Hepatocyte (in vitro differentiated cells): ENCODE data around the gene GRID2.

Experiments
- EZH2 ChIP-seq: fragments of 200-600 bp; sonication (generic); IDR thresholded peaks from 2 replicates; pipeline ENCODE4 v1.6.1; 2016; ENCODE audit warnings: antibody characterized with exemption, mild to moderate bottlenecking, borderline replicate concordance
- EZH2phosphoT487 ChIP-seq: fragments of 200-600 bp; sonication (generic); IDR thresholded peaks from one replicate; pipeline ENCODE4 v1.6.1; 2018; ENCODE audit warnings: antibody characterized with exemption, mild to moderate bottlenecking, low read depth, moderate library complexity; ENCODE audit not compliant: unreplicated experiment, severe bottlenecking
- TF ChIP-seq, protein P1 (sequence below): fragments of 200-600 bp; sonication (generic); IDR thresholded peaks from 2 replicates; pipeline ENCODE4 v1.5.1; 2016; ENCODE audit warnings: antibody characterized with exemption, mild to moderate bottlenecking; ENCODE audit not compliant: poor library complexity

DNA sequence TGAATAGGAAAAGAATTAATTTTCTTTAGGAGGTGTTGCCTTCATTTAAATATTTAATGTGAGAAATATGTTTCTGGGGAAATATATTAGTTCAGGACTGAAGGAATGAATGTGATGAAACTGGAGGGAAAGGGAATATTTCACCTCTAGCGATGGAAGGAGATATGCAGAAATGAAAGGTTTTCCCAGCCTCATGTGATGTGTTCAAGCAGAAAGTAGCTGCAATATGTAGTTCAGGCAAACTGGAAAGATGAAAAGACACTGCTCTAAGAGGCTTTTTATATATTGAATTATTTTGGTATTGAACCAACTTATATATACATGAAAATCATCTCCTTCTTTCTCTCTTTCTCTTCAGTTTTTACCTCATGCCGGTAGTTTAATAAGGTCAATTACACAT lies 3.4 kb downstream of the GRID2 start:
- TF ChIP-seq, protein P1, sequence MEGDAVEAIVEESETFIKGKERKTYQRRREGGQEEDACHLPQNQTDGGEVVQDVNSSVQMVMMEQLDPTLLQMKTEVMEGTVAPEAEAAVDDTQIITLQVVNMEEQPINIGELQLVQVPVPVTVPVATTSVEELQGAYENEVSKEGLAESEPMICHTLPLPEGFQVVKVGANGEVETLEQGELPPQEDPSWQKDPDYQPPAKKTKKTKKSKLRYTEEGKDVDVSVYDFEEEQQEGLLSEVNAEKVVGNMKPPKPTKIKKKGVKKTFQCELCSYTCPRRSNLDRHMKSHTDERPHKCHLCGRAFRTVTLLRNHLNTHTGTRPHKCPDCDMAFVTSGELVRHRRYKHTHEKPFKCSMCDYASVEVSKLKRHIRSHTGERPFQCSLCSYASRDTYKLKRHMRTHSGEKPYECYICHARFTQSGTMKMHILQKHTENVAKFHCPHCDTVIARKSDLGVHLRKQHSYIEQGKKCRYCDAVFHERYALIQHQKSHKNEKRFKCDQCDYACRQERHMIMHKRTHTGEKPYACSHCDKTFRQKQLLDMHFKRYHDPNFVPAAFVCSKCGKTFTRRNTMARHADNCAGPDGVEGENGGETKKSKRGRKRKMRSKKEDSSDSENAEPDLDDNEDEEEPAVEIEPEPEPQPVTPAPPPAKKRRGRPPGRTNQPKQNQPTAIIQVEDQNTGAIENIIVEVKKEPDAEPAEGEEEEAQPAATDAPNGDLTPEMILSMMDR: no peak
- no peak for TF ChIP-seq EZH2phosphoT487
- no peak for TF ChIP-seq EZH2
